GM21447 (cell line): ENCODE data around the gene PFKFB4.
"Not testable (repeated sequence)": the region's sequence is repeated elsewhere in the genome, so short reads cannot be mapped to it uniquely, and the experiment has no call there.

ENCODE experiments used
- ATAC-seq: cut with Tn5 transposase; IDR thresholded peaks from one replicate; pipeline ENCODE4 v1.9.1; 2021; ENCODE audit not compliant: unreplicated experiment

Gene PFKFB4

GRCh38 chr3:48502728-48503168 lies 53.9 kb downstream of the PFKFB4 start:
- ATAC-seq = no peak

GRCh38 chr3:48502121-48502520 lies 54.5 kb downstream of the PFKFB4 start:
- no peak for ATAC-seq

GRCh38 chr3:48501196-48501595 lies 55.4 kb downstream of the PFKFB4 start:
- ATAC-seq = no peak

- ATAC-seq = no peak
Observed at GRCh38 chr3:48500656-48501055, 55.9 kb downstream of the PFKFB4 start.

- no peak for ATAC-seq
Observed at GRCh38 chr3:48493203-48493501, 63.5 kb downstream of the PFKFB4 start.

- no peak for ATAC-seq
Observed at GRCh38 chr3:48492461-48493202, 64.0 kb downstream of the PFKFB4 start.

GRCh38 chr3:48486952-48487351 lies 69.7 kb downstream of the PFKFB4 start:
- no peak for ATAC-seq

- not testable (repeated sequence) for ATAC-seq
Observed at GRCh38 chr3:48482822-48483221, 73.8 kb downstream of the PFKFB4 start.

GRCh38 chr3:48480891-48481290 lies 75.7 kb downstream of the PFKFB4 start:
- not testable (repeated sequence) for ATAC-seq

- ATAC-seq = peak; percentile 66
Observed at GRCh38 chr3:48478626-48479555, 77.7 kb downstream of the PFKFB4 start.

- no peak for ATAC-seq
Observed at GRCh38 chr3:48477959-48478520, 78.6 kb downstream of the PFKFB4 start.

- ATAC-seq = no peak
Observed at GRCh38 chr3:48476426-48477053, 80.1 kb downstream of the PFKFB4 start.

GRCh38 chr3:48475188-48475587 lies 81.4 kb downstream of the PFKFB4 start:
- ATAC-seq = no peak

GRCh38 chr3:48474619-48475018 lies 82.0 kb downstream of the PFKFB4 start:
- ATAC-seq = no peak

GRCh38 chr3:48474031-48474430 lies 82.6 kb downstream of the PFKFB4 start:
- ATAC-seq = not testable (repeated sequence)

GRCh38 chr3:48473617-48473952 lies 83.0 kb downstream of the PFKFB4 start:
- ATAC-seq = no peak

GRCh38 chr3:48472923-48473616 lies 83.5 kb downstream of the PFKFB4 start:
- ATAC-seq = peak; percentile 78

- ATAC-seq = no peak
Observed at GRCh38 chr3:48472673-48472922, 84.0 kb downstream of the PFKFB4 start.

GRCh38 chr3:48470286-48470685 lies 86.3 kb downstream of the PFKFB4 start:
- no peak for ATAC-seq

GRCh38 chr3:48469046-48469915 lies 87.3 kb downstream of the PFKFB4 start:
- ATAC-seq = no peak
